OCI-LY1 (cell line): ENCODE measurements around the gene MBTD1.

ENCODE experiments used
- CTCF ChIP-seq: fragments of 200-600 bp; sonication (generic), shearing (Covaris generic); IDR thresholded peaks from 2 replicates; pipeline ENCODE4 v1.5.1; 2017; ENCODE audit warnings: mild to moderate bottlenecking, antibody characterized with exemption, low read length, moderate library complexity, mixed read lengths
- EZH2 ChIP-seq: fragments of 200-600 bp; sonication (generic), shearing (Covaris generic); IDR thresholded peaks from 2 replicates; pipeline ENCODE4 v1.8.0; 2017; ENCODE audit warnings: borderline replicate concordance, mixed run types, mild to moderate bottlenecking, antibody characterized with exemption, low read length, moderate library complexity, mixed read lengths

- TF ChIP-seq CTCF: no peak
- TF ChIP-seq EZH2: no peak
Observed at GRCh38 chr17:51263006-51263405, 3.2 kb upstream of the MBTD1 start.
